Inferior parietal cortex (tissue), 1 donor: ENCODE data around the gene UGT1A1.

ENCODE experiments used
- DNase-seq: peaks from one replicate; pipeline ENCODE4 v3.0.0-alpha.2; 2016; ENCODE audit errors: extremely low spot score

UGT1A1 gene

GRCh38 chr2:233758141-233758540, 1.9 kb upstream of the UGT1A1 start:
- DNase-seq = no peak

- DNase-seq = no peak
These were observed 1.2 kb upstream of the UGT1A1 start for GRCh38 chr2:233758849-233759248.

GRCh38 chr2:233761040-233761769, 1.1 kb downstream of the UGT1A1 start:
- DNase-seq = no peak

DNA sequence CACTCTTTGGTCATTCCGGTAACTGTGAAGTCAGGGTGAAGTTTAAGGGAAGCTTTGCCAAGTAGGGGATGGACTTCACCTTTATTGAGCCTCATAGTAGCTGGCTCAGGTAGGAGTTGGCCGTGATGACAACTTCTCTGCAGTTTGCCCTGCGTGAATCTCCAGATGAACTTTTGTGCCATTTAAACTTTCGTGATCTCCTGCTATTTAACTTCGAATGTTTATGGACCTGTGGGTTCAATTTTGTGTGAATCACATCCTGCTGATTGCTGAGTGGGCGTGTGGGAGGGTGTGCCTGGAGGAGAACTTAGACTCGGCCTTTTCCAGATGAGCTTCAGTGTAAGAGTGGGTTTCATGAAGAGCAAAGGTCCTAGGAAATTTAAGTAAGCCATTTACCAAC, 4.2 kb downstream of the UGT1A1 start:
- DNase-seq = no peak

DNA sequence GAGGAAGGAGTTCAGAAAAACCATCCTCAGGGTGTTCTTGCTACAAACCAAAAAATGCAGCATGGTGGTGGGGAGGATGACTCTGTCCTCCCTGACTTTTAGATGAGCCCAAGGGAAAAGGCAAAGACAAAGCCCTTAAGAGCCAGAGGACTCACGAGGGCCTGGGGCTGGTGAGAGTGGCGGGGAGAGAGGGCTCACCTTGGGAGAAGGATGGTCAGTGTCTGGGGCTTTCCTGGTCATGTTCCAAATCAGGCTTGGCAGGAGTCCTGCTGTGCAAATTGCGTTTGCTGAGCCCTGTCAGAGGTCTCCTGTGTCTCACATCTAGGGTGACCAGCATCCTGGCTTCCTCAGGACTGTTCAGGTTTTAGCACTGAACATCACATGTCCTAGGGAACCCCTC, 4.7 kb downstream of the UGT1A1 start:
- DNase-seq = no peak

- DNase-seq = no peak
These were observed 6.3 kb downstream of the UGT1A1 start for GRCh38 chr2:233766416-233766815.

- no peak for DNase-seq
These were observed 8.0 kb downstream of the UGT1A1 start for GRCh38 chr2:233768076-233768475.

DNA sequence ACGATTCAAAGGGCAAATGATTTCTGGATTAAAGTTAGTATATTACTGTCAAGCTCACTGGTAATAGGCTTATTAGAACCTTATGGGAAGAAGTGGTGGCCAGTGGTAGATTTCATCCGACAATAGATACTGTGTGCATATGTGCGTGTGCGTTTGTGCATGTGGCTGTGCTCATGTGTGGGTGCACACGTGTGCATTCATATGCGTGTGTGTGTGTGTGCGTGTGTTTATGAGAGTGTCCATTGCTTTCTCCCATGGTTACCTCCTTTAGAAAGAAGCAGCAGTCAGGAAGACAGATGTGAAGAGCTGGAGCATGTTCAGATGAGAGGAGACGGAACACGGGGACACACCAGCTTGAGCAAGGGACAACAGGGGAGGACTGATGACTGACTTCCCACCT, 9.2 kb downstream of the UGT1A1 start:
- no peak for DNase-seq

- DNase-seq = no peak
These were observed 12.1 kb downstream of the UGT1A1 start for GRCh38 chr2:233772153-233772552.

DNA sequence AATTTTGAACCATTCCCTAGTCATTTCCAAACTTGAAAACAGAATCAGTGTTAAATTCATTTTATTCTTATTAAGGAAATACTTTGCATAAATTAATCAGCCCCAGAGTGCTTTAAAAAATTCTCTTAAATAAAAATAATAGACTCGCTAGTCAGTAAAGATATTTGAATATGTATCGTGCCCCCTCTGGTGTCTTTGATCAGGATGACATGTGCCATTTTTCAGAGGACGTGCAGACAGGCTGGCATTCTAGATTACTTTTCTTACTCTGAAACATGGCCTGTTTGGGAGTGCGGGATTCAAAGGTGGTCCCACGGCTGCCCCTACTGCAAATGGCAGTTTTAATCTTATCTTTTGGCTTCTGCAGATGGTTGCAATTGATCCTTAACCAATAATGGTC, 12.5 kb downstream of the UGT1A1 start:
- no peak for DNase-seq

DNA sequence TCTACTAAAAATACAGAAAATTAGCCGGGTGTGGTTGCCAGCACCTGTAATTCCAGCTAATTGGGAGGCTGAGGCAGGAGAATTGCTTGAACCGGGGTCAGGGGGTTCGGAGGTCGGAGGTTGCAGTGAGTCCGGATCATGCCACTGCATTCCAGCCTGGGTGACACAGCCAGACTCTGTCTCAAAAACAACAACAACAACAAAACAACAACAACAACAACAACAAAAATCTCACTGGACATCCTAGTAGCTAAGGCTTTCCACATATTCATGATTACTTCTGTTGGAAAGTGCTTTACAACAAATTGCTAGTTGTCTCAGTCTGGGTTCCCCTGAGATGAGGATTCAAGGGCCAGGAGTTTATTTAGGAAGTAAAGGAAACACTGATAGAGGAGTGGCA, 13.8 kb downstream of the UGT1A1 start:
- no peak for DNase-seq

- no peak for DNase-seq
These were observed 15.3 kb downstream of the UGT1A1 start for GRCh38 chr2:233775414-233775813.

DNA sequence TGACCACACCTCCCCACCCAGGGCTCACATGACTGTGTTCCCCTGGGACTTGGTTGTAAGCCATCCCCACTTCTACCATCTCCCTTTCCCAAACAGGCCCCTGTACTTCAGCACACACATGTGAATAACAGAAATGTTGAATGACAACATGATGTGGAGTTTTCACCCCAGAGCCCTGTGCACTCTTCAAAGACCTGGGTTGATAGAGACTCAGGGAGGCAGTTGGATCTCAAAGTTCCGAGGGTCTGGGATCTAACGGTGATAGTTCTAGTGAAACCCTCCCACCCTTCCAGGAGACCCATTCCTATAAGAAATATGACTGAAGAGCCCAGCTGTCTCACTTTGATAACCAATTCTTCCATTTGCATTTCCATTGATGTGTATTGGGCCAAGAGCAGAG, 18.0 kb downstream of the UGT1A1 start, which contains the start of gene MROH2A:
MROH2A (plus strand) TSS at position 301 of the 400 bp plus-strand sequence. CDS start 1,029 bp downstream, outside the sequence.
- DNase-seq = no peak

- DNase-seq = no peak
These were observed 19.7 kb downstream of the UGT1A1 start for GRCh38 chr2:233779722-233780121.

GRCh38 chr2:233780771-233781170, 20.7 kb downstream of the UGT1A1 start:
- DNase-seq = no peak

DNA sequence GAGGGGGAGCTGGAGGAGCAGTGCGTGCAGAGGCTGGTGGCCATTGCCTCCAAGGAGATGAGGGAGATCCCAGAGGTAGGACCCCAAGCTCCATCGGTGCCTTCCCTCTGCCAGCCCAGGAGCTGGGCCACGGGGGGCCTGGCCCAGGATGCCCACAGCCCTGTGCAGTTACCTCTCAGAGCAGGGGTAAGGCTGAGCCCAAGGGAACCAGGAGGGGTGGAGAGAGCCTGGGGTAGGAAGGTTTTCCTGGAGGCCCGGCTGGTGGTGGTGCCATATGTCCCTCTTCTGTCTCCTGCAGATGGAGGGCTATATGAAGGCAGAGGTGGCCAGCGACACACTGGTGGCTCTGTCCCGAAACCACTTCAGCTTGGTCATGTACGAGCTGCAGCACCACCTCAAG, 29.5 kb downstream of the UGT1A1 start:
- DNase-seq = no peak

- DNase-seq = no peak
These were observed 31.2 kb downstream of the UGT1A1 start for GRCh38 chr2:233791151-233791882.

DNA sequence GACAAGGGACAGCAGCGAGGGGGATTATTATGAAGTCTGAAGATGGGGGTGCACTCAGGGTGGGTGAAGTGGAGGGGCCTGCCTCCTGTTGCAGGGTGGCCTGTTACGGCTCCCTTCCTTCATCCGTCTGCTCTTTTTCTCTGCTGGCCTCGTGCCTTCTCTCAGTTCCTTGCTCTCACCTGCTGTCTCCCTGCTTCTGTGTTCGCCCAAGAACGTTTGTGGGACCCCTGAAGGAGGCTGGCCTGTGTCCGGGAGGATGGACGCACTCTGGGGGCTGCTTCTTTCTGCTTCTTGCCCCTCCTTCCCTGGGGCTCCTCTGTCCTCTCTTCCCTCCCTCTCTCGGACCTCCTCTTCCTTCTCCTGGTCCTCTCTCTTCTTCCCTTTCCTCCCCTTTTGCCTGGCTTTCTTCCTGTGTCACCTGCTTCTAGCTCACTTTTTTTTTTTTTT, 31.8 kb downstream of the UGT1A1 start:
- DNase-seq = no peak

- DNase-seq = no peak
These were observed 32.6 kb downstream of the UGT1A1 start for GRCh38 chr2:233792720-233793119.

DNA sequence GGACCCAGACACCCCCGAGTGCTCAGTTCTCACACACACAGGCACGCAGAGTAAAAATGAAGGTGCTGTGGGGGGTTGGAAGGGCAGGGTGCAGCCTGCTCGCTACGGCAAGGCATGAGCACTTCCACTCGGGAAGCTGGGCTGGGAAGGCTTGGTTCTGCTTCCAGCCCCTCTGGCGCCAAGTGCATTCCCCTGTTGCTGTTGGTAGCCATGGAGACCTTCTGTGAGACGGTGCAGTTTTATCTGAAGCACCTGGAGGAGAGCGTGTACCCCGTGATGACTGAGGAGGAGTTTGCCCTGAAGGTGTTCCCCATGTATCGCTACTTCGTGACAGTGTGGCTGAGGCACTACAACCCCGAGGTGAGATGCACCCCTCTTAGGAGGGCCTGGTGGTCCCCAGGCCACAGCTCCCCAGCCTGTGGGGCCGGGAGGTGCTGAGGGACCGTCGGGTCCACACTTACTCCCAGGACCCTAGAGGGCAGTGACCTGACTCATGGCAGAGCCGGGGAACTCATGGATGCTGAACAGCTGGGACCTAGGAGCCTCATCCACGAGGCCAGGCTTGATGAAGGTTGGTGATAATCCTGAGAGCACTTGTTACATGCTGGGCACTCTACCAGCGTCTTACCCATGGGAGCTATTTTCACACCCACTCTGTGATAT, 33.5 kb downstream of the UGT1A1 start:
- no peak for DNase-seq

DNA sequence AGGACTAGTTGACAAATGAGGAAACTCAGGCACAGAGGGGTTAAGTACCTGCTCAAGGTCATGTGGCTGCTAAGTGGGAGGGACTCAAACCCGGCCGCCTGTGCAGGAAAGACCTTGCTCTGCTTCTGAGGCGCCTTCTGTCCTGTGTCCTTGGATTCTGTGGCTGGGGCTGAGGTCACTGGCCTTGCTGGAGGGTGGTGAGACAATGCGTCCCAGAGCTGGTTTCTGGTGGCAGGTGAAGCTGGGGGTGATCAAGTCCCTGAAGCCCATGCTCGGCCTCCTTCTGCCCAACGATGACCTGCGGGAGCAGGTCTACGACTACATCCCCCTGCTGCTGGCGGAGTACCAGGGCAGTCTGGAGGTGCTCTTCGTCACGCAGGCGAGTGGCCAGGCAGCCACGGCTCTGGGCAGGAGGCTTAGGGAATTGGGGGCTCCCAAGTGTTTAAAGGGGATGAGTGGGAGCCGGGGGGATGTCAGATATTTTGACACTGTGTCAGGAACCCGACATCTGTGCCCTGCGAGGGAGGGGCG, 34.1 kb downstream of the UGT1A1 start:
- DNase-seq = no peak

- no peak for DNase-seq
These were observed 35.7 kb downstream of the UGT1A1 start for GRCh38 chr2:233795735-233796171.
